Measurements from ENCODE around the gene SYT17.

Gene SYT17

GRCh38 chr16:19131825-19132218 lies 36.2 kb upstream of the SYT17 start:
- H3K4me1 ChIP-seq (ENCODE audit: control insufficient read depth in 1 of 2, insufficient read depth in 1 of 2, low read depth in 1 of 2, low read length in 1 of 2) = peaks cover 0 to 5% of the 10 kb centered on the region in 2 experiments

GRCh38 chr16:19132255-19132654 lies 35.8 kb upstream of the SYT17 start:
- no peaks in the 10 kb centered on the region for H3K27me3 ChIP-seq
- H3K27ac ChIP-seq = no peak overlapping the region
- peaks cover 0 to 5% of the 10 kb centered on the region in 2 experiments for H3K4me1 ChIP-seq (ENCODE audit: control insufficient read depth in 1 of 2, insufficient read depth in 1 of 2, low read depth in 1 of 2, low read length in 1 of 2)

More at GRCh38 chr16:19131825-19132218, 36.2 kb upstream of the SYT17 start:
- H3K36me3 ChIP-seq = no peaks in the 10 kb centered on the region
- no peaks in the 10 kb centered on the region for H3K27me3 ChIP-seq
- H3K9me3 ChIP-seq = no peaks in the 10 kb centered on the region
- H3K27ac ChIP-seq = no peak overlapping the region
- no peak for TF ChIP-seq CTCF (IDR thresholded peaks at IDR 0.05)
- no peak overlapping the region for H3K4me3 ChIP-seq (ENCODE audit: low read depth in 1 of 2, low read length in 1 of 2)

DNA sequence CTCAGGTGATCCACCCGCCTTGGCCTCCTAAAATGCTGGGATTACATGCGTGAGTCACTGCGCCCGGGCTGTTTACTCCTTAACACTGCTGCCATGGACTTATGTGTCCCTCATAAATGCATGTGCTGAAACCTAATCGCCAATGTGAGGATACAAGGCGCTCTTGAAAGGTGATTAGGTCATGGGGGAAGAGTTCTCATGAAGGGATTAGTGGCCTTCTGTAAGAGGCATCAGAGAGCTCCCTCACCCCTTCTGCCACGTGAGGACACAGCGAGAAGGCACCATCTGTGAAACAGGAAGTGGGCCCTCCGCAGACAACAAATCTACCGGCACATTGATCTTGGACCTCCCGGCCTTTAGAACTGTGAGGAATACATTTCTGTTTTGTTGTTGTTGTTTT lies 35.1 kb upstream of the SYT17 start:
- Histone ChIP-seq H3K9me3 (no peaks in the 10 kb centered on the region), H3K36me3 (no peaks in the 10 kb centered on the region), H3K4me3 (ENCODE audit: low read depth in 1 of 2, low read length in 1 of 2) (no peak overlapping the region), H3K4me1 (ENCODE audit: control insufficient read depth in 1 of 2, insufficient read depth in 1 of 2, low read depth in 1 of 2, low read length in 1 of 2) (peaks cover 0 to 5% of the 10 kb centered on the region in 2 experiments), H3K27me3 (no peaks in the 10 kb centered on the region), H3K27ac (no peak overlapping the region)
- no peak for TF ChIP-seq CTCF (IDR thresholded peaks at IDR 0.05)

More at GRCh38 chr16:19132255-19132654, 35.8 kb upstream of the SYT17 start:
- no peak for TF ChIP-seq CTCF (IDR thresholded peaks at IDR 0.05)
- Histone ChIP-seq H3K4me3 (ENCODE audit: low read depth in 1 of 2, low read length in 1 of 2) (no peak overlapping the region), H3K9me3 (no peaks in the 10 kb centered on the region), H3K36me3 (no peaks in the 10 kb centered on the region)

DNA sequence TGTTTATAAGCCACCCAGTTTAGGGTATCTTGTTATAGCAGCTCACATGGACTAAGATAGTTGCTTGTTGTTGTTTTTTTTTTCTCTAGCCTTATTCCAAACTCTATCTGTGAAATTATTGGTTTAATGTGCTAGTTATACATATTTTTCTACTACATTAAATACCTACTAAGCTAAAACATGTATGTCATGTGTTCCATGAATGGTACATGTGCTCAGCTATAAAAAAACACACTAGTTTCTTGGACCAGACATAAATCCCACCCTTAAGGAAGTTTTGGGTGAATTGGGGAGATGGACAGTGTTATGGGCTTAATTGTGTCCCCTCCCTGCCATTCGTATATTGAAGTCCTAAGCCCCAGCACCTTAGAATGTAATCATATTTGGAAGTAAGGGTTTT lies 34.4 kb upstream of the SYT17 start:
- H3K27ac ChIP-seq = no peak overlapping the region
- no peak for TF ChIP-seq CTCF (IDR thresholded peaks at IDR 0.05)
- no peaks in the 10 kb centered on the region for H3K27me3 ChIP-seq
- H3K9me3 ChIP-seq = no peaks in the 10 kb centered on the region
- H3K4me3 ChIP-seq (ENCODE audit: low read depth in 1 of 2, low read length in 1 of 2) = no peak overlapping the region
- H3K4me1 ChIP-seq (ENCODE audit: control insufficient read depth in 1 of 2, insufficient read depth in 1 of 2, low read depth in 1 of 2, low read length in 1 of 2) = peaks cover 0 to 5% of the 10 kb centered on the region in 2 experiments
- H3K36me3 ChIP-seq = no peaks in the 10 kb centered on the region

GRCh38 chr16:19135201-19135842 lies 32.7 kb upstream of the SYT17 start:
- no peak overlapping the region for H3K4me3 ChIP-seq (ENCODE audit: low read depth in 1 of 2, low read length in 1 of 2)
- no peak for TF ChIP-seq CTCF (IDR thresholded peaks at IDR 0.05)
- H3K27ac ChIP-seq = no peak overlapping the region
- no peaks in the 10 kb centered on the region for H3K27me3 ChIP-seq
- no peaks in the 10 kb centered on the region for H3K36me3 ChIP-seq
- peaks cover 0 to 5% of the 10 kb centered on the region in 2 experiments for H3K4me1 ChIP-seq (ENCODE audit: control insufficient read depth in 1 of 2, insufficient read depth in 1 of 2, low read depth in 1 of 2, low read length in 1 of 2)
- no peaks in the 10 kb centered on the region for H3K9me3 ChIP-seq
